SJCRH30 (cell line): ENCODE measurements around the gene TMEM88. TPM values are rescaled to one million over a fixed set of nuclear protein-coding genes. Genes with fewer than 3 reads are reported as not detected.

Experiments
- DNase-seq, 2 experiments: peaks; one replicate each; pipeline ENCODE4 v3.0.0-alpha.2; 2015 to 2020
- H3K27ac ChIP-seq: fragments of 250-450 bp; sonication (Bioruptor Pico); 2 replicates; pipeline ENCODE4 v1.5.1; 2020; ENCODE audit warnings: mild to moderate bottlenecking, moderate library complexity
- H3K27me3 ChIP-seq: fragments of 250-450 bp; sonication (Bioruptor Pico); 2 replicates; pipeline ENCODE4 v1.5.1; 2020; ENCODE audit warnings: mild to moderate bottlenecking, moderate library complexity
- H3K36me3 ChIP-seq: fragments of 250-450 bp; sonication (Bioruptor Pico); 2 replicates; pipeline ENCODE4 v1.5.1; 2020; ENCODE audit warnings: mild to moderate bottlenecking, moderate library complexity
- H3K4me1 ChIP-seq: fragments of 250-450 bp; sonication (Bioruptor Pico); 2 replicates; pipeline ENCODE4 v1.5.1; 2020; ENCODE audit warnings: mild to moderate bottlenecking, moderate library complexity
- H3K4me3 ChIP-seq: fragments of 250-450 bp; sonication (Bioruptor Pico); 2 replicates; pipeline ENCODE4 v1.5.1; 2020; ENCODE audit warnings: mild to moderate bottlenecking, moderate library complexity
- H3K9me3 ChIP-seq: fragments of 250-450 bp; sonication (Bioruptor Pico); replicated peaks from 2 replicates; pipeline ENCODE4 v1.5.1; 2020; ENCODE audit warnings: mild to moderate bottlenecking, moderate library complexity
- total RNA-seq: library from RNA; depleted of rRNA; stranded (reverse); fragments of >200 nt; shearing (Covaris generic); gene quantifications from 2 replicates; pipeline ENCODE4 v1.2.3, GENCODE V29; 2014

TMEM88 gene
- total RNA-seq, 1 experiment from 2014 or later, result 0.36 TPM

DNA sequence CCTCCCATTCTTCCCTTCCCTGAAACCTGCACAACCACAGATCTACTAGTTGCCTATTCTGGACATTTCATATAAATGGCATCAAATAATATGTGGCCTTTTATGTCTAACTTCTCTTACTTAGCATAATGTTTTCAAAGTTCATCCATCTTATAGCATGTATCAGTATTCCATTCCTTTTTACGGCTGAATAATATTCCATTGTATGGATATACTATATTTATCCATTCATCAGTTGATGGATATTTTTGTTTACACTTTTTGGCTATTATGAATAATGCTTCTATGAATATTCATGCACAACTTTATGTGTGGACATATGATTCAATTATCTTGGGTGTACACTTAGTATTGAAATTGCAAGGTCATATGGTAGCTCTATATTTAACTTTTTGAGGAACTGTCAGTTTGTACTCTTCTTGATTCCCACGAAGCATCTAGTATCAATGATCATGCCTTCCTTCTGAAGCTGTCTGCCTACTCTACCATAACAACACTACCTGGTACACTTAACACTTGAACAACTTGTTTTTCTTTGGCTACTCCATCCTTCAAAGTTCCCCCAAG lies 21.0 kb downstream of the TMEM88 start:
- peaks cover 29% of the 10 kb centered on the region for H3K36me3 ChIP-seq
- H3K4me1 ChIP-seq, result no peaks in the 10 kb centered on the region
- no peak overlapping the region for H3K27ac ChIP-seq
- H3K9me3 ChIP-seq, result no peaks in the 10 kb centered on the region
- no peak overlapping the region for H3K4me3 ChIP-seq
- no peak for DNase-seq
- H3K27me3 ChIP-seq, result no peaks in the 10 kb centered on the region

DNA sequence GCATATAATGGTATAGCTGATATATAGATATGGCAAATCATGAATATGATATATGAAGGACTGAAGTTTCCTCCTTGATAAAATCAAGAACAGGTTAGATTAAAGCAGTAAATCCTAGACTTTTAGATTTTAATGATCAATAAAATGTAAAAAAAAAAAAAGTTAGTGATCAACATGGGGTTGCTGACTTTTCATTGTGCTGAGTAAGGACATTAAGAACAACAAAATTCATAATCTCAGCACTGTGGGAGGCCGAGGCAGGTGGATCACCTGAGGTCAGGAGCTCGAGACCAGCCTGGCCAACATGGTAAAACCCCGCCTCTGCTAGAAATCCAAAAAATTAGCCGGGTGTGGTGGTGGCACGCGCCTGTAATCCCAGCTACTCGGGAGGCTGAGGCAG lies 23.4 kb downstream of the TMEM88 start:
- no peak overlapping the region for H3K27ac ChIP-seq
- H3K4me1 ChIP-seq, result no peaks in the 10 kb centered on the region
- H3K27me3 ChIP-seq, result no peaks in the 10 kb centered on the region
- H3K36me3 ChIP-seq, result peaks cover 25% of the 10 kb centered on the region
- DNase-seq, result no peak
- no peaks in the 10 kb centered on the region for H3K9me3 ChIP-seq
- H3K4me3 ChIP-seq, result no peak overlapping the region

DNA sequence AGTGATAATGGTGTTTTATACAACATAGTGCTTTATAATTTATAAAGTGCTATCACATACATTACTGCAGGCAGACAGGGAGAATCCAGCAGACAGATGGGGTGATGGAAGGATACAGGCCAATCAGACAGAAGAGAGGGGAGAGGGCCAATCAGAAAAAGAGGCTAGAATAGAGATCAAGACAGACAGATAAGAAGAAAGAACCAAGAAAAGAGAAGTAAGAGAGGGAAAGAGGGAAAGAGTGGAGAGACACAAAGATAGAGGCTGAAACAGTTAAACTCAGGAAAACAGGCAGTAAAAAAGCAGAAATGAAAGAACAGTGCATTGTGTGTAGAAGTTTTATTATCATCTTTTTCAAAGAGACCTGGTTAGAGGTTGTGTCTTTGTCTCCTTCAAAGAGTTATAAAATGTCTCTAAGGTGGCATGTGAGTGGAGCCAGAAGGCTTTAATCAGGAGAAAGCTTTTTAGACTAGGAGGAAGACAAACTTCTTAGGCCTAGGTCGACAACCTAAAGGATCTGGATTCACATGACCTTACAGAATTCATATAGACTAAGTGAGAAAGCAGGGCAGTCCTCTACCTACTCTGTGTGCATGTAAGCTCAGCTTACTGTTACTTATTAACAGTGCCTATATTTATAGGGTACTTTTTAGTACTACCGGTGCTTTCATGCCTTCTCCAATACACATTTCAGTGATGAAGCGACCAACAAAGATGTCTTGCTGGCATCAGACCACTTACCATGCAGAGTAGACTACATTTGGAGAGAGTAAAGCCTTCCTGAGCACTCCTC lies 25.4 kb downstream of the TMEM88 start:
- no peaks in the 10 kb centered on the region for H3K27me3 ChIP-seq
- no peaks in the 10 kb centered on the region for H3K4me1 ChIP-seq
- no peak overlapping the region for H3K27ac ChIP-seq
- DNase-seq, result no peak
- peaks cover 25% of the 10 kb centered on the region for H3K36me3 ChIP-seq
- H3K9me3 ChIP-seq, result no peaks in the 10 kb centered on the region
- H3K4me3 ChIP-seq, result no peak overlapping the region

DNA sequence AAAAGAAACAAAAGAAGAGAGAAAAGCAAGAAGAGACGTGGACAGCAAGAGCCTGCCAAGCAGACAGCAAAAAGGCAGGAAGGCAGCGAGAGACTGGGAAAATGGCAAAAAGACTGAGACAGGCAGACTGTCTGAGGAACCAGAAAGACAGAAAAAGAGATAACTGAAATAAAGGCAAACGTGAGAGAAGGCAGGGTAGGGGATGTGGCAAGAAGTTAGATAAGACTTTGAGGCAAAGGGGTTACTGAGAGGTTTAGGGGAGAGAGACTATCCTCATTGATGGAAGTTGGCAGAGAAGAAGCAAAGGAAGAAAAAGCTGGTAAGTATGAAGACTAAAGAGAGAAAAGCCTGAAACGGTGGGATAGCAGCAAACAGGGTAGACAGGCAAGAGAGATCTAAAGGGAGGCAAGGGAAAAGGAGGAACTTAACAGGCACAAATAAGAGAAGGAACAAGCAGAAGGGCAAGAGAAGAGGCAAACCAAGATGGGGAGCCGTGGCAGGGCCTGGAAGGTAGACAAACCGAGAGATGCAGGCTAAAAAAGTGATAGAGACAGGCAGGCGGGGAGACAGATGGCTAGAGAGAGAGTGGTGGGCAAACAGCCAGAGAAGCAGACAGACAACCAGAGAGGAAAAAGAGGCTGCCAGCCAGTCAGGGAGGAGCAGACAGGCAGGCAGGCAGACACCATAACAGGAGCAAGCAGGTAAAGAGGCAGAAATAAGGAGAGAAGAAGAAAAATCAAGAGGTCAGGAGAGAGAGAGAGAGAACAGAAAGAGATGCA lies 26.6 kb downstream of the TMEM88 start:
- Histone ChIP-seq H3K27ac (no peak overlapping the region), H3K27me3 (no peaks in the 10 kb centered on the region), H3K9me3 (no peaks in the 10 kb centered on the region), H3K36me3 (peaks cover 22% of the 10 kb centered on the region), H3K4me1 (no peaks in the 10 kb centered on the region), H3K4me3 (peak overlapping the region; percentile 6; the same call in 1 of the 2 replicates)
- peak; percentile 26 to 39 for DNase-seq

DNA sequence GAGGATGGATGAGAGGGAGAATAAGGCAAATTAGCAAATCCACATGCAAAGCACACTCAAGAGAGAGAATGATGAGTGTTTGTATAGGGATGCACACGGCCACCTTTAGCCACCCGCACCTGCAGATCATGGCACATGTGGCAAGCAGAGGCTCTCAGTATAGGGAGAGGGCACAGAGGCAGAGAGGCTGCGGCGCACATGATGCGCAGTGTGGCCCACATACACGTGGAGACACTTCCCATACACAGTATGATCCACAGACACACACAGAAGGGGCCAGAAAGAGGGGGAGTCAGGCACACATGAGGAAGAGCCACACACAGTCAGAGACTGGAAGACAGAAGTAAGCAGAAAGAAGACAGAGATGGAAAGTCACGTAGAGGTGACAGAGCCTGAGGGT lies 27.2 kb downstream of the TMEM88 start:
- Histone ChIP-seq H3K9me3 (no peaks in the 10 kb centered on the region), H3K27me3 (no peaks in the 10 kb centered on the region), H3K27ac (no peak overlapping the region), H3K36me3 (peaks cover 19% of the 10 kb centered on the region), H3K4me1 (no peaks in the 10 kb centered on the region), H3K4me3 (peak overlapping the region; percentile 6; the same call in 1 of the 2 replicates)
- DNase-seq, result no peak

DNA sequence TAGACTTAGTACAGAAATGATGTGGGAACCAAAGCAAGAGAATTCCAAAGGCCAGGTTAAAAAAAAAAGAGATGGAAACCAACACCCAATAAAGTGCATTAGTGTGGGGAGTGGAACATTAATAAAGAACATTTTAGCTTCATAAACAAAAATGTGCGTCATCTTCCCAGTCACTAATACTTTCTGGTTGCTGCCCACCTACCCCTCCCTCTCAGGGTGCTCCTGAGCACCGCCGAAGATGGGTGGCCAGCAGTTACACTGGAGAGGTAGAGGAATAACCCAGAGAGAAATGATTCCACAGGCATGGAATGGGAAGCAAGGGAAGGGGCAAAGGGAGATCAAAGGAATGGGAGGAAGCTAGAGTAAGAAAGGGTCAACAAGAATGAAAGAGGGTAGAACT lies 27.8 kb downstream of the TMEM88 start:
- Histone ChIP-seq H3K36me3 (peaks cover 15% of the 10 kb centered on the region), H3K27me3 (no peaks in the 10 kb centered on the region), H3K9me3 (no peaks in the 10 kb centered on the region), H3K4me1 (no peaks in the 10 kb centered on the region), H3K27ac (no peak overlapping the region), H3K4me3 (no peak overlapping the region)
- DNase-seq, result no peak

DNA sequence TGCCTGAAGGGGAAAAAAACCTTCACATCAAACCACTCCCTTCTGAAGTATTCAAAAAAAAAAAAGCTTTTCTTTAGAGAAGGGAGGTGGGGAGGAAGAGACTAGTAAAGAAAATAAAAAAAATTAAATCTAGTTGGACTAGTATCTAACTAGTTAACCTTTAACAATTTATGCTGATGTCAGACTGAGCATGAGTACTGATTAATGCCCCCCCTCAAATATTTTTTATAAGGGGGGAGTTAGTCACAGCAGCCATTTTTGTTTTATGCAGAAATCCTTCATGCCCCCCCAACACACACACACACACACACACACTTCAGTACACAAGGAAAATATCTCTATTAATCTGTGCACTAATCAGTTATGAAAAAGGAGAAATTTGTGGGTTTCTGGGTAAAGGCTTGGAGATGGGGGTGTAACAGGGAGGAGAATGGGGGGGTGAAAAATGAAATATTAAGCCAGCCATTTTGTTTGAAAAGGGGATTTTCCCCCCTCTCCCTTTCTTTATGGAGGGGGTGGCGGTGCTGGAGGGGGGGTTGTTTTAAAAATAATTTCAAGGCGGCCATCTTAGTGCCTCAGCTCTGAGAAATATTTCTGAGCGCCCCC lies 29.0 kb downstream of the TMEM88 start:
- H3K27ac ChIP-seq, result peak overlapping the region; percentile 86
- DNase-seq, result peak in 1 of 2 experiments; percentile 38

DNA sequence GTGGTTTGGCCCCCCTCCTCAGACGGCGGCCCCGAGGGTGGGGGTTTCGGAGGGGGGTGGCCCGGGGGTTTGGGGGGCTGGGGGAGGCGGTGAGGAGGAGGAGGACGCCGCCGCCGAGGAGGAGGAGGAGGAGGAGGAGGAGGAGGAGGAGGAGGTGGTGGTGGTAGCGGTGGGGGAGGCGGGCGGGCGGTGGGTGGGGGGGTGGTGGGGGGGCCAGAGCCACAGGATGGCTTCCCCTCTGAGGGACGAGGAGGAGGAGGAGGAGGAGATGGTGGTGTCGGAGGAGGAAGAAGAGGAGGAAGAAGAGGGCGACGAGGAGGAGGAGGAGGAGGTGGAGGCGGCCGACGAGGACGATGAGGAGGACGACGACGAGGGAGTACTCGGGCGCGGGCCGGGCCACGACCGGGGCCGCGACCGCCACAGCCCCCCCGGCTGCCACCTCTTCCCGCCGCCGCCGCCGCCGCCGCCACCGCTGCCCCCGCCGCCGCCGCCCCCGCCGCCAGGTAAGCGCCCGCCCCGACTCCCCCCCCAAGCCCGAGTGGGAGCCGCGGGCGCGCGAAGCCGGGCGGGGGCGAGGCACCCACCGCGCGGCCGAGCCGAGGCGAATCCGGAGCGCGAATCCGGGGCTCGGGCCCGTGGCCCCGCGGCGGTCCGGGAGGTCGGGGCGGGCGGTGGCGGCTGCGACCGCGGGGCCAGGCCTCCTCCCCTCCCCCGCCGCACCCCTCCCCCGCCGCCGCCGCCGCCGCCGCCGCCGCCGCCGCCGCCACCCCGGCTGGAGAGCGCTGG lies 29.9 kb downstream of the TMEM88 start:
- Histone ChIP-seq H3K9me3 (no peaks in the 10 kb centered on the region), H3K4me1 (peaks cover 10% of the 10 kb centered on the region), H3K36me3 (peaks cover 13% of the 10 kb centered on the region), H3K27ac (peak overlapping the region; percentile 99), H3K27me3 (no peaks in the 10 kb centered on the region), H3K4me3 (peak overlapping the region; percentile 73)
- DNase-seq, result no peak

More for the DNA sequence above, 29.0 kb downstream of the TMEM88 start:
- H3K4me1 ChIP-seq, result peaks cover 4% of the 10 kb centered on the region; the same call in 1 of the 2 replicates
- peak overlapping the region; percentile 56 for H3K4me3 ChIP-seq
- no peaks in the 10 kb centered on the region for H3K27me3 ChIP-seq
- peaks cover 14% of the 10 kb centered on the region for H3K36me3 ChIP-seq
- no peaks in the 10 kb centered on the region for H3K9me3 ChIP-seq

DNA sequence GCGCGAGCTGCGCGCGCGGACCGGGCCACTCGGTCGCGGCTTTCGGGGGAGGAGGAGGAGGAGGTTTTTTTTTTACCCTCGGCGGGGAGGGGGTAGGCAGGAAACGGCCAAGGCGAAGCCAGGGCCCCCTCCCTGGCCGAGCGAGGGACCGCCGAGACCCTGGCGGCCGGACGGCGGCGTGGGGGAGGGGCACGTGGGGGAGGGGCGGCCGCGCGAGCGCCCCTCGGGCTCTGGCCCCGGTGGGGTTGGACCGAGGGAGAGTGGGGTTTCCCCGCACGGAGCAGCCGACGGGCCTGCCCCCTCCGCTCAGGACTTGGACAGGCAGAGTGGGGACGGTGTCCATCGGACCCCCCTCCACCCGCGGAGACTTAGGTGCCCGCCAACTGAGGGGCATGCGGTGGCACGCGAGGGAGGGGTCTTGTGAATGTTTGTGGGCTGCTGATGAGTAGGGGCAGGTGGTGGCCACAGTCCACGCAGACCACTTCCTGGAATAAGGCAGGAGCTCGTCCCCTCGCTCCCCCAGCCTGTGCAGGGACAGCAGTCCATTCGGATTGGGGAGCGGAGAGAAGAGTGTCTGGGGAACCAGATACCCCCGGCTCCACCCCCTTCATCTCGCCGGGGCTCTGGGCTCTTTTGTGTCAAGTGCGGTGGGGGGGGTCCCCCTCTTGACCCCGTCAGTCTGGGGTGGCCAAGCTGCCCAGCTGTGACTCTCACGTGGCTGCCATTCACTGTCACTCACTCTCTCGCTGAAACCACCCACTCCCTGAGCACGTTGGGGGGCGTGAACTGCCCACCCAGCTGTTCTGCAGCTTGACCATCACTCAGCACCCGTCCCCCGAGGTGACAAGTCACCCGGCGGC lies 30.7 kb downstream of the TMEM88 start:
- Histone ChIP-seq H3K9me3 (no peaks in the 10 kb centered on the region), H3K4me1 (peaks cover 19% of the 10 kb centered on the region), H3K4me3 (peak overlapping the region; percentile 73), H3K36me3 (peaks cover 14% of the 10 kb centered on the region), H3K27ac (peak overlapping the region; percentile 99), H3K27me3 (no peaks in the 10 kb centered on the region)
- peak; percentile 96 to 97 for DNase-seq

DNA sequence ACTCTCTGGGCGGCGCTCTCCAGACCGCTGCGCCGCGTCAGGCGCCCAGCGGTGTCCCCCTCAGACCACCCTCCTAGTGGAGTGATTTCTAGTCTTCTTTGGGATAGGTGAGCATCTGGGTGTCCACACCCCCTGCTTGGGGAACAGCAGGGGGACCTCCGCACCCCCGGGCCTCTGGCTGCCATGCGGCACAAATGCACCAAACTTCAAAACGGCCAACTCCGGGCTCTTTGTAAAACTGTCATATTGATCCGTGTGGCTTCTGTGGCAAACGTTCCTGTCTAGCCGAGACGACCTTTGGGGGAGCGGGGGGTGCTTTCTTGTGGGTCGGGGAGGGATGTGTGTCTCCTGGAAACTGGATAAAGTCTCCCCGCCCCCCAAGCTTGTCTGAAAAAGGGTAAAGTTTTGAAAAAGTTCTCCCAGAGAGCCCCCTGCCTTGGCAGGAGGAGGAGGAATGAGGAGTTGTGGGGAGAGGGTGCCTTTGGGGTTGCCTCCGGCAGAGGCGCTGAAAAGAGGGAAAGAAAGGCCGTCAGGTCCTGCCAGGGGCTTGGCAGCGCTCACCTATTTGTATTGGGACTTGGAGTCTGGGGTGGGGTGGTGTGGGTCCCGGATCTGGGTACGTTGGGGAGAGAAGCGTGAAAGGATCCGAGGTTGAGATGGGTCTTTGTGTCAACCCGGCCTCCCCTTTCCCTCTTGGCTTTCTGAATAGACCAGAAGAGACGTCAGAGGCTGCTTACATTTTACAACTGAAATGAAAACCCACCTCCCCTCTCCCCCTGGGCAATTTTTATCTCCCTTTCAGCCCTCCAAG lies 31.6 kb downstream of the TMEM88 start:
- no peaks in the 10 kb centered on the region for H3K9me3 ChIP-seq
- H3K27ac ChIP-seq, result peak overlapping the region; percentile 99
- H3K4me1 ChIP-seq, result peaks cover 27% of the 10 kb centered on the region
- peaks cover 20% of the 10 kb centered on the region for H3K36me3 ChIP-seq
- no peaks in the 10 kb centered on the region for H3K27me3 ChIP-seq
- H3K4me3 ChIP-seq, result peak overlapping the region; percentile 73
- peak; percentile 37 to 44 for DNase-seq

DNA sequence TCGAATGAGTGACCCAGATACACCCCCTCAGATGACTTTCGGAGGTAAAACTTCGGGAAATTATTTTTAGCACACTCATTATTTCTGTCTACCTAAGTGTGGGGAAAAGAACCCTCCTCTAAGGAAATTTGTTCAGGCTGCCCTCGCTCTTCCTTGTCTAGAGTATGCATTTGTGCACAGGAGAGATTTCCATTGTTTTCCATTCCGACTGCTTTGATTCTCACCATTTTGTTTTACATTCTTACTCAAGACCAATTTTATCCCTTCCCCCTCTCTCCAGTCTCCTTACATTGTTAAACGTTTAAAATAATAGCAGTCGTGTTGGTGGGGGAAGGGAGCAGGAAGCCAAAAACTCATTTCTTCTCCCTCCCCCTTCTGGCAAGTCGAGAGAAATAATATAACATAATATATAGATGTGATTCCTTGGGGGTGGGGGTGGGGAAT lies 32.2 kb downstream of the TMEM88 start:
- peaks cover 33% of the 10 kb centered on the region for H3K4me1 ChIP-seq
- no peak for DNase-seq
- peaks cover 26% of the 10 kb centered on the region for H3K36me3 ChIP-seq
- no peaks in the 10 kb centered on the region for H3K27me3 ChIP-seq
- peak overlapping the region; percentile 99 for H3K27ac ChIP-seq
- no peaks in the 10 kb centered on the region for H3K9me3 ChIP-seq
- peak overlapping the region; percentile 73 for H3K4me3 ChIP-seq

DNA sequence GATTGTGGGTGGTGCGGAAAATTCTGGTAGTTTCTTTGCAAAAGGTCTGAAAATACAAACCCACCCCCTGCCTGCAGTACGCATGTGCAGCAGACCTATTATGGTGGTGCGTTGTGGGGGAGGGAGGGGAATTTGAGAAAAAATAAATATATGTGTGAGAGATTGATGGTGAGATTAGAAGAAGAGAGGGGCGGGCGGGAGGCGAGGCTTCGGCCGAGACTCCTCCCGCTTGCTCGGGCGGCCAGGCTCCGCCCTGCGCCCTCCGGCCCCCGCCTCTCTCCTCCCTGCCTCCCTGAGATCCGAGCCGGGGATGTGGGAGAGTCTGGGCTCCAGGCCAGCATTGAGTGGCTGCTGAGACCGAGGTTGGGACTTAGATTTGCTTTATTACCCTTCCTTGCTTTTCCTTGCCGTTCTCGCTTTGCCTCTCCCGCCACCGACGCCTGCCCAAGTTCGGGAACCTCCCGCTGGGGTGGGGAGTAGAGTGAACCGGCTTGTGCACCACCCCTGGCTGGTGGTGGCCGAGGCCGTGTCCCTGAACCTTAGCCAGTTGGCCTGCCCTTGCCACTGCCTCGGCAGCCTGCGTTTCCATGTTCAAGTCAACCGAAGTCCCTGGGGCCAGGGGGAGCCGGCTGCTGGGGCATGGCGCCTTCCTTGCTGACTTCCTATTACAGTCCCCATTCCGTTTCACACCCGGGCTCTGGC lies 32.8 kb downstream of the TMEM88 start:
- Histone ChIP-seq H3K9me3 (no peaks in the 10 kb centered on the region), H3K4me1 (peaks cover 37% of the 10 kb centered on the region), H3K4me3 (peak overlapping the region; percentile 73), H3K27me3 (no peaks in the 10 kb centered on the region), H3K36me3 (peaks cover 28% of the 10 kb centered on the region), H3K27ac (peak overlapping the region; percentile 99)
- DNase-seq, result peak; percentile 91 to 94
